CD4-positive, alpha-beta T cell (primary cell): ENCODE results near the gene PIP5K1B. TPM values are rescaled to one million over a fixed set of nuclear protein-coding genes. Genes with fewer than 3 reads are reported as not detected.

Experiments
- ATAC-seq: fragments of 200-7000 bp; cut with Tn5 transposase; one replicate; pipeline ENCODE4 v1.10.0; 2022; ENCODE audit warnings: mild to moderate bottlenecking; ENCODE audit not compliant: poor library complexity
- CTCF ChIA-PET: fragments of 350-600 bp; sonication (Branson Sonifier 250); formaldehyde crosslinking; loops from one replicate; lab custom pipeline; 2021; ENCODE audit warnings: antibody characterized with exemption, inconsistent platforms; lab: Charles Lee
- POLR2A ChIA-PET: fragments of 350-600 bp; sonication (Branson Sonifier 250); formaldehyde crosslinking; loops from one replicate; lab custom pipeline; 2021; ENCODE audit warnings: antibody characterized with exemption, inconsistent platforms; lab: Charles Lee
- DNase-seq, 14 experiments: peaks; one replicate each; pipeline ENCODE4 v3.0.0-alpha.2; 2013 to 2020; ENCODE audit warnings: mixed read lengths in 2 of 14
- H3K27ac ChIP-seq, 2 donors: one replicate each; pipeline versions ENCODE4 v1.5.1 to v1.7.0; 2013; ENCODE audit warnings: low read length in 2 of 2, low read depth in 1 of 2, mild to moderate bottlenecking in 1 of 2
- H3K27me3 ChIP-seq, 2 experiments: 1 replicate in 1 of 2; 2 replicates in 1 of 2; pipeline versions ENCODE4 v1.6.1 to v1.7.0; 2013; ENCODE audit warnings: low read length in 2 of 2, control low read depth in 1 of 2, mild to moderate bottlenecking in 1 of 2, moderate library complexity in 1 of 2; ENCODE audit not compliant: insufficient read depth in 2 of 2, control insufficient read depth in 1 of 2
- H3K36me3 ChIP-seq: one replicate; pipeline ENCODE4 v1.6.1; 2013; ENCODE audit warnings: low read length, control low read depth; ENCODE audit not compliant: insufficient read depth
- H3K4me1 ChIP-seq: one replicate; pipeline ENCODE4 v1.6.1; 2013; ENCODE audit warnings: low read length, control low read depth; ENCODE audit not compliant: insufficient read depth
- H3K4me3 ChIP-seq: one replicate; pipeline ENCODE4 v1.5.1; 2013; ENCODE audit warnings: mild to moderate bottlenecking, low read length, moderate library complexity
- H3K9me3 ChIP-seq, 2 experiments: 1 replicate in 1 of 2; 2 replicates in 1 of 2; pipeline versions ENCODE4 v1.6.1 to v1.7.0; 2013; ENCODE audit warnings: low read length in 2 of 2, mild to moderate bottlenecking in 2 of 2, control low read depth in 1 of 2, moderate library complexity in 1 of 2; ENCODE audit not compliant: control insufficient read depth in 1 of 2, insufficient read depth in 1 of 2
- H3K27ac Mint-ChIP-seq: one replicate; pipeline ENCODE4 v1.8.0; 2020; ENCODE audit warnings: mixed read lengths
- H3K27me3 Mint-ChIP-seq: one replicate; pipeline ENCODE4 v1.8.0; 2021; ENCODE audit warnings: mixed read lengths
- H3K36me3 Mint-ChIP-seq: one replicate; pipeline ENCODE4 v1.8.0; 2021; ENCODE audit warnings: low read depth, mixed read lengths
- H3K4me1 Mint-ChIP-seq: one replicate; pipeline ENCODE4 v1.8.0; 2021; ENCODE audit warnings: low read depth, mixed read lengths
- H3K4me3 Mint-ChIP-seq: one replicate; pipeline ENCODE4 v1.8.0; 2020; ENCODE audit warnings: mild to moderate bottlenecking, mixed read lengths
- H3K9me3 Mint-ChIP-seq: one replicate; pipeline ENCODE4 v1.8.0; 2020; ENCODE audit warnings: mixed read lengths
- intact Hi-C, 2 experiments: fragments of 100-400 bp; cut with DNase I in 1 of 2; cut with micrococcal nuclease in 1 of 2; formaldehyde crosslinking; loops; one replicate each; pipeline versions ENCODE4 v1.15.1 to v1.9.0; 2023 to 2025; cut with DNase I, micrococcal nuclease
- total RNA-seq, 174 experiments: library from RNA in 2 of 174; stranded (reverse) in 2 of 174; gene quantifications; one replicate each; pipeline ENCODE4 v1.2.3 and lab custom pipeline; 2021 to 2026
- TF ChIP-seq, protein P1 (sequence below): fragments of 200-600 bp; IDR thresholded peaks from one replicate; pipeline ENCODE4 v1.8.0; 2022; ENCODE audit warnings: antibody characterized with exemption, mild to moderate bottlenecking

Gene PIP5K1B
- total RNA-seq, 2 experiments from 2014 or later = not detected

DNA sequence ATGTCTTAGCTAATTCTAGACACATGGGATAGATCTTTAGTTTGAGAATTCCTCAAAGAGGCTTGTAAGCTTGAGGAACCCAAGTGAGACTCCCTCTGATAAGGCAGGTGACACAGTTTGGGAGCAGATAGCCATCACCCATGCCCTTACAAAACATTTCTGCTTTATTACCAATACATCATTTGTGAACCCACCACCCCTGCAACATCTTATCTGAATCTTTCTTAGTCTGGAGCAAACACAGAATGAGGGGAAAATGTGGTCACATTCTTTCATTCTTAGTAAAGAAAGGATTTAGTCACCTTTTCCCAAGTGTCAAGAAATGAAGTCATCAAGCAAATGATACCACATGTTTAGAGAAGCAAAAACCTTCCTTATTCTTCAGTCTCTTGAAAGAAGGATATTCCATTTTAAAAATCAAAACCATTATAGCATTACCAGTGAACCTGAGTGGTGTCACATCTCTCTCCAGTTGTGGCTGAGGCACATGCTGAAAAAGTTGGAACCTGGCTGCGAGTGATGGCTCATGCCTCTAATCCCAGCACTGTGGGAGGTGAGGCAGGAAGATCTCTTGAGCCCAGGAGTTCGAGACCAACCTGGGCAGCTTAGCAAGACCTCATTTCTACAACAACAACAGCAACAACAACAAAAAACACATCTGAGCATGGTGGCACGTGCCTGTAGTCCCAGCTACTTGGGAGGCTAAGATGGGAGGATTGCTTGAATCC is 243.0 kb downstream of the PIP5K1B start:
- DNase-seq = no peak
- no peak overlapping the region for H3K4me3 Mint-ChIP-seq
- no peaks in the 10 kb centered on the region for H3K4me1 ChIP-seq
- intact Hi-C loops = loop anchor here in 1 of 2 experiments (2.0 kb wide), 1 partner anchor 363 kb away; no protein-coding TSS in a partner anchor
- no peaks in the 10 kb centered on the region for H3K36me3 ChIP-seq
- H3K27me3 Mint-ChIP-seq = peaks cover 10% of the 10 kb centered on the region
- H3K4me1 Mint-ChIP-seq = no peaks in the 10 kb centered on the region
- no peaks in the 10 kb centered on the region for H3K36me3 Mint-ChIP-seq
- H3K9me3 ChIP-seq = no peaks in the 10 kb centered on the region
- H3K4me3 ChIP-seq = no peak overlapping the region
- no peak overlapping the region for H3K27ac Mint-ChIP-seq
- no peak for ATAC-seq
- no peaks in the 10 kb centered on the region for H3K9me3 Mint-ChIP-seq
- ChIA-PET CTCF (interaction anchor here (1.3 kb wide), 1 partner anchor 19 kb away, joined by 3 read pairs; no protein-coding TSS in a partner anchor), POLR2A (no interaction called here)
- TF ChIP-seq, protein P1, sequence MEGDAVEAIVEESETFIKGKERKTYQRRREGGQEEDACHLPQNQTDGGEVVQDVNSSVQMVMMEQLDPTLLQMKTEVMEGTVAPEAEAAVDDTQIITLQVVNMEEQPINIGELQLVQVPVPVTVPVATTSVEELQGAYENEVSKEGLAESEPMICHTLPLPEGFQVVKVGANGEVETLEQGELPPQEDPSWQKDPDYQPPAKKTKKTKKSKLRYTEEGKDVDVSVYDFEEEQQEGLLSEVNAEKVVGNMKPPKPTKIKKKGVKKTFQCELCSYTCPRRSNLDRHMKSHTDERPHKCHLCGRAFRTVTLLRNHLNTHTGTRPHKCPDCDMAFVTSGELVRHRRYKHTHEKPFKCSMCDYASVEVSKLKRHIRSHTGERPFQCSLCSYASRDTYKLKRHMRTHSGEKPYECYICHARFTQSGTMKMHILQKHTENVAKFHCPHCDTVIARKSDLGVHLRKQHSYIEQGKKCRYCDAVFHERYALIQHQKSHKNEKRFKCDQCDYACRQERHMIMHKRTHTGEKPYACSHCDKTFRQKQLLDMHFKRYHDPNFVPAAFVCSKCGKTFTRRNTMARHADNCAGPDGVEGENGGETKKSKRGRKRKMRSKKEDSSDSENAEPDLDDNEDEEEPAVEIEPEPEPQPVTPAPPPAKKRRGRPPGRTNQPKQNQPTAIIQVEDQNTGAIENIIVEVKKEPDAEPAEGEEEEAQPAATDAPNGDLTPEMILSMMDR = no peak
- H3K27ac ChIP-seq = no peak overlapping the region
- peaks cover 0 to 5% of the 10 kb centered on the region in 2 experiments for H3K27me3 ChIP-seq

GRCh38 chr9:68949271-68950000 is 244.4 kb downstream of the PIP5K1B start:
- Mint-ChIP-seq H3K4me1 (no peaks in the 10 kb centered on the region), H3K4me3 (no peak overlapping the region), H3K36me3 (no peaks in the 10 kb centered on the region), H3K27ac (no peak overlapping the region), H3K27me3 (peaks cover 7% of the 10 kb centered on the region), H3K9me3 (no peaks in the 10 kb centered on the region)
- DNase-seq = peak in 7 of 14 experiments; percentile 1 to 41 (median 11)
- Histone ChIP-seq H3K27ac (no peak overlapping the region), H3K4me3 (no peak overlapping the region), H3K27me3 (peaks cover 0 to 5% of the 10 kb centered on the region in 2 experiments), H3K9me3 (no peaks in the 10 kb centered on the region), H3K4me1 (no peaks in the 10 kb centered on the region), H3K36me3 (no peaks in the 10 kb centered on the region)
- TF ChIP-seq, protein P1 = no peak
- intact Hi-C loops = loop anchor here in 1 of 2 experiments (2.0 kb wide), 1 partner anchor 365 kb away; no protein-coding TSS in a partner anchor
- ATAC-seq = no peak
- CTCF ChIA-PET = no interaction called here
- POLR2A ChIA-PET = no interaction called here

- Histone ChIP-seq H3K27ac (no peak overlapping the region), H3K27me3 (peaks cover 0 to 5% of the 10 kb centered on the region in 2 experiments), H3K9me3 (no peaks in the 10 kb centered on the region), H3K4me3 (no peak overlapping the region), H3K36me3 (no peaks in the 10 kb centered on the region), H3K4me1 (no peaks in the 10 kb centered on the region)
- H3K27ac Mint-ChIP-seq = no peak overlapping the region
- peaks cover 6% of the 10 kb centered on the region for H3K27me3 Mint-ChIP-seq
- no peak for DNase-seq
- POLR2A ChIA-PET = no interaction called here
- H3K4me3 Mint-ChIP-seq = no peak overlapping the region
- no peaks in the 10 kb centered on the region for H3K9me3 Mint-ChIP-seq
- intact Hi-C loops = no loop called here
- TF ChIP-seq, protein P1 = no peak
- H3K4me1 Mint-ChIP-seq = peaks cover 7% of the 10 kb centered on the region
- no peaks in the 10 kb centered on the region for H3K36me3 Mint-ChIP-seq
- CTCF ChIA-PET = no interaction called here
- no peak for ATAC-seq
Measured at GRCh38 chr9:68950188-68950587, 245.1 kb downstream of the PIP5K1B start.
